Stimulated activated CD4-positive, alpha-beta T cell treated with anti-CD3 and anti-CD28 coated beads, Interleukin-2, amount 100 ng/mL, for 4 hours (primary cell): ENCODE measurements around the gene IL34.
"Not testable (repeated sequence)": the region's sequence is repeated elsewhere in the genome, so short reads cannot be mapped to it uniquely, and the experiment has no call there.

ENCODE experiments used
- DNase-seq: peaks from one replicate; pipeline ENCODE4 v3.0.0-alpha.2; 2020; ENCODE audit warnings: low read depth

Gene IL34

GRCh38 chr16:70632273-70632672 is 14.1 kb upstream of the IL34 start:
- DNase-seq, result no peak

- not testable (repeated sequence) for DNase-seq
Measured at GRCh38 chr16:70633617-70634016, 12.7 kb upstream of the IL34 start.

GRCh38 chr16:70634861-70635260 is 11.5 kb upstream of the IL34 start:
- no peak for DNase-seq

GRCh38 chr16:70635336-70636016 is 10.9 kb upstream of the IL34 start:
- DNase-seq, result no peak

- no peak for DNase-seq
Measured at GRCh38 chr16:70638814-70639792, 7.3 kb upstream of the IL34 start.

- no peak for DNase-seq
Measured at GRCh38 chr16:70642633-70643032, 3.7 kb upstream of the IL34 start.

- not testable (repeated sequence) for DNase-seq
Measured at GRCh38 chr16:70643264-70643663, 3.1 kb upstream of the IL34 start.

- no peak for DNase-seq
Measured at GRCh38 chr16:70644763-70645597, 1.4 kb upstream of the IL34 start.

GRCh38 chr16:70647441-70648359 is 1.3 kb downstream of the IL34 start:
- no peak for DNase-seq

- DNase-seq, result no peak
Measured at GRCh38 chr16:70648606-70649005, 2.2 kb downstream of the IL34 start.

- DNase-seq, result no peak
Measured at GRCh38 chr16:70649300-70649699, 2.9 kb downstream of the IL34 start.

- DNase-seq, result no peak
Measured at GRCh38 chr16:70650216-70650615, 3.9 kb downstream of the IL34 start.

- no peak for DNase-seq
Measured at GRCh38 chr16:70651524-70651923, 5.2 kb downstream of the IL34 start.

GRCh38 chr16:70652322-70652721 is 6.0 kb downstream of the IL34 start:
- no peak for DNase-seq

- no peak for DNase-seq
Measured at GRCh38 chr16:70653406-70653805, 7.0 kb downstream of the IL34 start.

- peak; percentile 55 for DNase-seq
Measured at GRCh38 chr16:70653809-70654771, 7.7 kb downstream of the IL34 start.

GRCh38 chr16:70656065-70656711 is 9.8 kb downstream of the IL34 start:
- DNase-seq, result no peak

- no peak for DNase-seq
Measured at GRCh38 chr16:70656712-70657263, 10.4 kb downstream of the IL34 start.

GRCh38 chr16:70657956-70658355 is 11.6 kb downstream of the IL34 start:
- no peak for DNase-seq
